CD4-positive, alpha-beta T cell (primary cell): Measurements from ENCODE around the gene MMADHC. TPM values are rescaled to one million over a fixed set of nuclear protein-coding genes. Genes with fewer than 3 reads are reported as not detected.

ENCODE experiments used
- ATAC-seq: fragments of 200-7000 bp; cut with Tn5 transposase; one replicate; pipeline ENCODE4 v1.10.0; 2022; ENCODE audit warnings: mild to moderate bottlenecking; ENCODE audit not compliant: poor library complexity
- CTCF ChIA-PET: fragments of 350-600 bp; sonication (Branson Sonifier 250); formaldehyde crosslinking; loops from one replicate; lab custom pipeline; 2021; ENCODE audit warnings: antibody characterized with exemption, inconsistent platforms; lab: Charles Lee
- POLR2A ChIA-PET: fragments of 350-600 bp; sonication (Branson Sonifier 250); formaldehyde crosslinking; loops from one replicate; lab custom pipeline; 2021; ENCODE audit warnings: antibody characterized with exemption, inconsistent platforms; lab: Charles Lee
- DNase-seq, 14 experiments: peaks; one replicate each; pipeline ENCODE4 v3.0.0-alpha.2; 2013 to 2020; ENCODE audit warnings: mixed read lengths in 2 of 14
- H3K27ac ChIP-seq, 2 donors: one replicate each; pipeline versions ENCODE4 v1.5.1 to v1.7.0; 2013; ENCODE audit warnings: low read length in 2 of 2, low read depth in 1 of 2, mild to moderate bottlenecking in 1 of 2
- H3K27me3 ChIP-seq, 2 experiments: 1 replicate in 1 of 2; 2 replicates in 1 of 2; pipeline versions ENCODE4 v1.6.1 to v1.7.0; 2013; ENCODE audit warnings: low read length in 2 of 2, control low read depth in 1 of 2, mild to moderate bottlenecking in 1 of 2, moderate library complexity in 1 of 2; ENCODE audit not compliant: insufficient read depth in 2 of 2, control insufficient read depth in 1 of 2
- H3K36me3 ChIP-seq: one replicate; pipeline ENCODE4 v1.6.1; 2013; ENCODE audit warnings: low read length, control low read depth; ENCODE audit not compliant: insufficient read depth
- H3K4me1 ChIP-seq: one replicate; pipeline ENCODE4 v1.6.1; 2013; ENCODE audit warnings: low read length, control low read depth; ENCODE audit not compliant: insufficient read depth
- H3K4me3 ChIP-seq: one replicate; pipeline ENCODE4 v1.5.1; 2013; ENCODE audit warnings: mild to moderate bottlenecking, low read length, moderate library complexity
- H3K9me3 ChIP-seq, 2 experiments: 1 replicate in 1 of 2; 2 replicates in 1 of 2; pipeline versions ENCODE4 v1.6.1 to v1.7.0; 2013; ENCODE audit warnings: low read length in 2 of 2, mild to moderate bottlenecking in 2 of 2, control low read depth in 1 of 2, moderate library complexity in 1 of 2; ENCODE audit not compliant: control insufficient read depth in 1 of 2, insufficient read depth in 1 of 2
- H3K27ac Mint-ChIP-seq: one replicate; pipeline ENCODE4 v1.8.0; 2020; ENCODE audit warnings: mixed read lengths
- H3K27me3 Mint-ChIP-seq: one replicate; pipeline ENCODE4 v1.8.0; 2021; ENCODE audit warnings: mixed read lengths
- H3K36me3 Mint-ChIP-seq: one replicate; pipeline ENCODE4 v1.8.0; 2021; ENCODE audit warnings: low read depth, mixed read lengths
- H3K4me1 Mint-ChIP-seq: one replicate; pipeline ENCODE4 v1.8.0; 2021; ENCODE audit warnings: low read depth, mixed read lengths
- H3K4me3 Mint-ChIP-seq: one replicate; pipeline ENCODE4 v1.8.0; 2020; ENCODE audit warnings: mild to moderate bottlenecking, mixed read lengths
- H3K9me3 Mint-ChIP-seq: one replicate; pipeline ENCODE4 v1.8.0; 2020; ENCODE audit warnings: mixed read lengths
- intact Hi-C, 2 experiments: fragments of 100-400 bp; cut with DNase I in 1 of 2; cut with micrococcal nuclease in 1 of 2; formaldehyde crosslinking; loops; one replicate each; pipeline versions ENCODE4 v1.15.1 to v1.9.0; 2023 to 2025; cut with DNase I, micrococcal nuclease
- total RNA-seq, 174 experiments: library from RNA in 2 of 174; stranded (reverse) in 2 of 174; gene quantifications; one replicate each; pipeline ENCODE4 v1.2.3 and lab custom pipeline; 2021 to 2026
- TF ChIP-seq, protein P1 (sequence below): fragments of 200-600 bp; IDR thresholded peaks from one replicate; pipeline ENCODE4 v1.8.0; 2022; ENCODE audit warnings: antibody characterized with exemption, mild to moderate bottlenecking

MMADHC gene
- total RNA-seq, 2 experiments from 2014 or later = 77.3 to 77.8 TPM

DNA sequence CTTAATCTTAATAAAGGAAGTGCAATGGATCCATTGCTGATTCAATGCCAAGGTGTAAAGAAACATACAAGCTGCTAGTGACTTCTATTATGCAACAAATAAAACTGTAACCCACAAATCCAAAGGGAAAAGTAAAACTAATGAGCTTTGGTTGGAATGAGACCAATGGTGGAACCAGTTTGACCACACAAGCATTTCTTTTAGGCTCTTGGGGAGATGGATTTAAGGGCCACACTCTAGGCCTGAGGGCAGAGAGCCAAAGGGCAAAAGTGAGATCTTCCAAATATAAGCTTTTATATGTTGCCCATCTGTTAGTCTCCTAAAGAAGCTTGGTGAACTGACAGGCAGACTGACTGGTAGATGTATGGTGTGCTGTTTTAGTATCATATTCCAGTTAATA lies 41.5 kb upstream of the MMADHC start:
- Mint-ChIP-seq H3K27ac (no peak overlapping the region), H3K27me3 (peaks cover 20% of the 10 kb centered on the region), H3K36me3 (no peaks in the 10 kb centered on the region), H3K9me3 (no peaks in the 10 kb centered on the region), H3K4me1 (no peaks in the 10 kb centered on the region), H3K4me3 (no peak overlapping the region)
- no peak overlapping the region for H3K4me3 ChIP-seq
- CTCF ChIA-PET = no interaction called here
- no peaks in the 10 kb centered on the region for H3K36me3 ChIP-seq
- H3K4me1 ChIP-seq = no peaks in the 10 kb centered on the region
- ATAC-seq (no peak), DNase-seq (no peak)
- no peaks in the 10 kb centered on the region for H3K27me3 ChIP-seq
- H3K27ac ChIP-seq = no peak overlapping the region
- TF ChIP-seq, protein P1, sequence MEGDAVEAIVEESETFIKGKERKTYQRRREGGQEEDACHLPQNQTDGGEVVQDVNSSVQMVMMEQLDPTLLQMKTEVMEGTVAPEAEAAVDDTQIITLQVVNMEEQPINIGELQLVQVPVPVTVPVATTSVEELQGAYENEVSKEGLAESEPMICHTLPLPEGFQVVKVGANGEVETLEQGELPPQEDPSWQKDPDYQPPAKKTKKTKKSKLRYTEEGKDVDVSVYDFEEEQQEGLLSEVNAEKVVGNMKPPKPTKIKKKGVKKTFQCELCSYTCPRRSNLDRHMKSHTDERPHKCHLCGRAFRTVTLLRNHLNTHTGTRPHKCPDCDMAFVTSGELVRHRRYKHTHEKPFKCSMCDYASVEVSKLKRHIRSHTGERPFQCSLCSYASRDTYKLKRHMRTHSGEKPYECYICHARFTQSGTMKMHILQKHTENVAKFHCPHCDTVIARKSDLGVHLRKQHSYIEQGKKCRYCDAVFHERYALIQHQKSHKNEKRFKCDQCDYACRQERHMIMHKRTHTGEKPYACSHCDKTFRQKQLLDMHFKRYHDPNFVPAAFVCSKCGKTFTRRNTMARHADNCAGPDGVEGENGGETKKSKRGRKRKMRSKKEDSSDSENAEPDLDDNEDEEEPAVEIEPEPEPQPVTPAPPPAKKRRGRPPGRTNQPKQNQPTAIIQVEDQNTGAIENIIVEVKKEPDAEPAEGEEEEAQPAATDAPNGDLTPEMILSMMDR = no peak
- POLR2A ChIA-PET = no interaction called here
- intact Hi-C loops = no loop called here
- no peaks in the 10 kb centered on the region for H3K9me3 ChIP-seq

DNA sequence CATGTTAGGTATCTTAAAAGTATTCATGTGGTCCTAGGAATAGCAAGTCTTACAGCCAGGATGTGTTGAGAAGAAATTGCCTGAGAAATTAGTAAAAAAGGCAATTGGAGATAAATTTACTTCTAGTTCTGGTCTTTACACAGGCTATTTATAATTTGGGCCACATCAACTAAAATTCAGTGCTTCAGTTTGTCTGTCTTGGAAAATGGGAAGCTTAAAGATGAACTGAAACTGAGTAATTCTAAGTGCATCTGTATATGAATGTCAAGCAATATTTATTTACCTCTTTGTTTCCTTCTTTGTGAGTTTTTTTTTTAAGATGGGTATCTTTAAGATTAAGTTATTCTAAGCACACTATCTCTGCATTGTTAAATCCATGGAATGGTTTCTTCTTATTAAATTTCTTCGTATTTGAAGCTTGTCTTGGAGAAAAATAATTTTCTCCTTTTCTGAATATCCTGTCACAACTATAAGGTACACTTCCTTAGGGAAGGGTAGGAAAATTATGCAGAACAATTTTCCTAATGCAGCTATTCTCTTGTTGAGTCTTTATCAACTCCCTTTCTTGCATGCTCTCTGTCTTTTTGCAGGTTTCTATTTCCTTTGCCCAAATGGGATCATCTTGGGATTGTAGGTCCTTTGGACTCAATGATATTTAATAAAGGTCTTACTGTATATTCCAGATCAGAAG lies 39.7 kb upstream of the MMADHC start:
- CTCF ChIA-PET = no interaction called here
- intact Hi-C loops = no loop called here
- ATAC-seq (no peak), DNase-seq (no peak)
- H3K36me3 Mint-ChIP-seq = no peaks in the 10 kb centered on the region
- H3K9me3 Mint-ChIP-seq = no peaks in the 10 kb centered on the region
- H3K27me3 ChIP-seq = no peaks in the 10 kb centered on the region
- no peak overlapping the region for H3K4me3 Mint-ChIP-seq
- no peaks in the 10 kb centered on the region for H3K4me1 ChIP-seq
- no peaks in the 10 kb centered on the region for H3K9me3 ChIP-seq
- H3K4me1 Mint-ChIP-seq = no peaks in the 10 kb centered on the region
- TF ChIP-seq, protein P1 = no peak
- no peaks in the 10 kb centered on the region for H3K36me3 ChIP-seq
- no peak overlapping the region for H3K27ac Mint-ChIP-seq
- H3K27me3 Mint-ChIP-seq = peaks cover 24% of the 10 kb centered on the region
- H3K27ac ChIP-seq = no peak overlapping the region
- POLR2A ChIA-PET = no interaction called here
- H3K4me3 ChIP-seq = no peak overlapping the region

DNA sequence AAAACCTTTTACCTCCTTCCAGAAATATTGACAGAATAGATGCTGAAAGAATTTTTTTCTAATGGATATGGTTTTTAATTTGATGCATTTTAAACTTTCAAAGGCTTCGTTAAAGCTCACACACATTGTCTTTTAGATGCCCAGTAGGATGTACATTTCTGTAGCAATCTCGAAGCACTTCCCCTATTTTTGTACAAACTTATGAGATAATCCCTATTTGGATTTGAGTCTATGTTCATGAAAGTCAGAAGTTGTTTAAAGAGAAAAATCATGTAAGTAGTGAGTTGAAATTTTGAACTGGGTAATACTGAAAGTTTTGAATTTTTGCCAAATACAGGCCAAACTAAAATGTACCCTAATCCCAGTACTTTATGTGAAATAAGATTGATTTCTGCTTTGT lies 38.1 kb upstream of the MMADHC start:
- Mint-ChIP-seq H3K9me3 (no peaks in the 10 kb centered on the region), H3K27ac (no peak overlapping the region), H3K4me3 (no peak overlapping the region), H3K27me3 (peaks cover 27% of the 10 kb centered on the region), H3K4me1 (no peaks in the 10 kb centered on the region), H3K36me3 (no peaks in the 10 kb centered on the region)
- TF ChIP-seq, protein P1 = no peak
- POLR2A ChIA-PET = no interaction called here
- intact Hi-C loops = no loop called here
- no peak for DNase-seq
- ATAC-seq = no peak
- CTCF ChIA-PET = no interaction called here
- Histone ChIP-seq H3K4me3 (no peak overlapping the region), H3K4me1 (no peaks in the 10 kb centered on the region), H3K9me3 (no peaks in the 10 kb centered on the region), H3K27me3 (no peaks in the 10 kb centered on the region), H3K27ac (no peak overlapping the region), H3K36me3 (no peaks in the 10 kb centered on the region)
